Lower leg skin (tissue), 4 donors: ENCODE measurements around the gene RBFOX2. TPM values are rescaled to one million over a fixed set of nuclear protein-coding genes. Genes with fewer than 3 reads are reported as not detected.

Experiments used
- DNase-seq, 2 donors: peaks; one replicate each; pipeline ENCODE4 v3.0.0-alpha.2; 2019; ENCODE audit warnings: low spot score in 2 of 2
- H3K4me3 ChIP-seq: fragments of 200-600 bp; sonication (generic); 2 replicates; pipeline ENCODE4 v1.5.1; 2017; ENCODE audit warnings: mild to moderate bottlenecking, low read depth; ENCODE audit not compliant: poor library complexity, severe bottlenecking
- CTCF ChIP-seq, 3 donors: fragments of 450-650 bp; IDR thresholded peaks; one replicate each; pipeline ENCODE4 v1.5.1; 2016; ENCODE audit warnings: antibody characterized with exemption in 3 of 3, mild to moderate bottlenecking in 3 of 3, moderate library complexity in 2 of 3
- POLR2A ChIP-seq, 2 donors: fragments of 450-650 bp; IDR thresholded peaks; one replicate each; pipeline ENCODE4 v1.6.1; 2016 to 2017; ENCODE audit warnings: antibody characterized with exemption in 2 of 2, mild to moderate bottlenecking in 1 of 2, moderate library complexity in 1 of 2
- WGBS, 2 donors: methylation state at CpG; one replicate each; pipeline ENCODE4 v1.1.5; 2018; 5-methylcytosine and 5-hydroxymethylcytosine counted together
- intact Hi-C: fragments of 100-400 bp; cut with DNase I; formaldehyde crosslinking; loops from one replicate; pipeline ENCODE4 v1.15.0; 2023; ENCODE audit warnings: low total_unique reads
- total RNA-seq, 4 donors: library from RNA; depleted of rRNA; stranded (reverse); fragments of >200 nt; gene quantifications; one replicate each; pipeline ENCODE4 v1.1.0, GENCODE V29; 2016

RBFOX2 gene
- total RNA-seq, 4 donors from 2014 or later, result 40.9 to 56.5 (median 51.1) TPM

GRCh38 chr22:35719212-35719875 is 309.3 kb downstream of the RBFOX2 start:
- intact Hi-C loops, result no loop called here
- 81 to 86% methylated on average over 15 of the region's 15 CpGs for WGBS, 2 donors
- no peak overlapping the region for H3K4me3 ChIP-seq
- no peak for DNase-seq
- TF ChIP-seq CTCF (IDR thresholded peaks at IDR 0.05) (no peak), POLR2A (IDR thresholded peaks at IDR 0.05) (no peak)

- no peak for TF ChIP-seq POLR2A (IDR thresholded peaks at IDR 0.05)
- no peak for TF ChIP-seq CTCF (IDR thresholded peaks at IDR 0.05)
- intact Hi-C loops, result no loop called here
- no peak for DNase-seq
- no peak within 1 kb of the TSS for H3K4me3 ChIP-seq
- WGBS, 2 donors, result 63 to 84% methylated on average over 3 of the region's 3 CpGs
Measured at GRCh38 chr22:35717572-35717971, 311.1 kb downstream of the RBFOX2 start, which contains the start of gene APOL5. APOL5 (plus strand) TSS chr22:35717872; CDS start chr22:35717872, 0 bp downstream.

- H3K4me3 ChIP-seq, result no peak overlapping the region
- no peak for TF ChIP-seq POLR2A (IDR thresholded peaks at IDR 0.05)
- TF ChIP-seq CTCF (IDR thresholded peaks at IDR 0.05), result no peak
- DNase-seq, result no peak
- intact Hi-C loops, result no loop called here
- WGBS, 2 donors, result 81 to 93% methylated on average over 2 of the region's 2 CpGs
Measured at GRCh38 chr22:35712672-35713071, 316.0 kb downstream of the RBFOX2 start.

- no peak for DNase-seq
- H3K4me3 ChIP-seq, result no peak overlapping the region
- 78 to 80% methylated on average over 4 of the region's 4 CpGs for WGBS, 2 donors
- TF ChIP-seq POLR2A (IDR thresholded peaks at IDR 0.05) (no peak), CTCF (IDR thresholded peaks at IDR 0.05) (no peak)
- intact Hi-C loops, result no loop called here
Measured at GRCh38 chr22:35711336-35711735, 317.3 kb downstream of the RBFOX2 start.

- WGBS, 2 donors, result 79 to 82% methylated on average over 7 of the region's 7 CpGs
- no peak overlapping the region for H3K4me3 ChIP-seq
- TF ChIP-seq CTCF (IDR thresholded peaks at IDR 0.05) (no peak), POLR2A (IDR thresholded peaks at IDR 0.05) (no peak)
- intact Hi-C loops, result no loop called here
- no peak for DNase-seq
Measured at GRCh38 chr22:35708917-35709316, 319.7 kb downstream of the RBFOX2 start.

GRCh38 chr22:35708453-35708852 is 320.2 kb downstream of the RBFOX2 start:
- DNase-seq, result no peak
- intact Hi-C loops, result no loop called here
- 59 to 70% methylated on average over 7 of the region's 7 CpGs for WGBS, 2 donors

More at GRCh38 chr22:35708453-35708852, 320.2 kb downstream of the RBFOX2 start:
- no peak overlapping the region for H3K4me3 ChIP-seq
- TF ChIP-seq CTCF (IDR thresholded peaks at IDR 0.05), result no peak
- TF ChIP-seq POLR2A (IDR thresholded peaks at IDR 0.05), result no peak
